Spleen (tissue), 11 donors: ENCODE data around the gene MFSD6L. TPM values are rescaled to one million over a fixed set of nuclear protein-coding genes. Genes with fewer than 3 reads are reported as not detected.
A peak's percentile ranks its signal among the peaks of the same experiment; 100 is the strongest.

Experiments used
- DNase-seq: peaks from one replicate; pipeline ENCODE4 v3.0.0-alpha.2; 2020
- H3K27ac ChIP-seq, 8 donors: fragments of 200-600 bp; sonication (generic) in 7 of 8; 1 replicate in 4 of 8; 2 replicates in 4 of 8; pipeline versions ENCODE4 v1.5.0 to v1.8.0; 2016 to 2021; ENCODE audit warnings: inconsistent platforms in 4 of 8, mild to moderate bottlenecking in 4 of 8, moderate library complexity in 1 of 8
- H3K27me3 ChIP-seq, 7 donors: fragments of 200-600 bp; sonication (generic) in 6 of 7; replicated peaks in 1 of 7; 1 replicate in 4 of 7; 2 replicates in 3 of 7; pipeline versions ENCODE4 v1.5.0 to v1.8.0; 2016 to 2021; ENCODE audit warnings: inconsistent platforms in 3 of 7, mild to moderate bottlenecking in 1 of 7
- H3K36me3 ChIP-seq, 6 donors: fragments of 200-600 bp; sonication (generic) in 5 of 6; 1 replicate in 4 of 6; 2 replicates in 2 of 6; pipeline versions ENCODE4 v1.5.0 to v1.8.0; 2016 to 2021; ENCODE audit warnings: inconsistent platforms in 2 of 6
- H3K4me1 ChIP-seq, 6 donors: fragments of 200-600 bp; sonication (generic) in 5 of 6; 1 replicate in 3 of 6; 2 replicates in 3 of 6; pipeline versions ENCODE4 v1.5.0 to v1.8.0; 2016 to 2021; ENCODE audit warnings: inconsistent platforms in 3 of 6
- H3K4me3 ChIP-seq, 8 donors: fragments of 200-600 bp; sonication (generic) in 7 of 8; 1 replicate in 4 of 8; 2 replicates in 4 of 8; pipeline versions ENCODE4 v1.5.0 to v1.8.0; 2016 to 2021; ENCODE audit warnings: inconsistent platforms in 4 of 8, mild to moderate bottlenecking in 4 of 8, moderate library complexity in 2 of 8
- H3K9me3 ChIP-seq, 8 donors: fragments of 200-600 bp; sonication (generic) in 7 of 8; 1 replicate in 4 of 8; 2 replicates in 4 of 8; pipeline versions ENCODE4 v1.5.0 to v1.8.0; 2016 to 2021; ENCODE audit warnings: inconsistent platforms in 4 of 8
- POLR2A ChIP-seq, 3 donors: fragments of 450-650 bp; IDR thresholded peaks; one replicate each; pipeline ENCODE4 v1.5.1; 2017; ENCODE audit warnings: antibody characterized with exemption in 3 of 3, mild to moderate bottlenecking in 1 of 3
- POLR2AphosphoS5 ChIP-seq, 3 donors: sonication (generic); formaldehyde crosslinking; IDR thresholded peaks; one replicate each; pipeline ENCODE4 v1.5.1; 2017; ENCODE audit warnings: antibody characterized with exemption in 3 of 3
- WGBS, 5 donors: extraction: QIAGEN DNeasy Blood & Tissue Kit in 3 of 5; methylation state at CpG; one replicate each; pipeline versions ENCODE4 v1.1.5 to v1.1.7; 2013 to 2018; 5-methylcytosine and 5-hydroxymethylcytosine counted together
- intact Hi-C: fragments of 100-400 bp; cut with DNase I; formaldehyde crosslinking; loops from one replicate; pipeline ENCODE4 v1.15.0; 2023; ENCODE audit warnings: low total_unique reads
- polyA plus RNA-seq, 3 donors: library from polyadenylated mRNA; stranded (reverse); fragments of 200-250 nt; gene quantifications; one replicate each; pipeline ENCODE4 v1.2.1, GENCODE V29; 2013
- total RNA-seq, 7 donors: library from RNA; depleted of rRNA in 3 of 7; stranded (reverse); fragments of >200 nt in 3 of 7; fragmentation: NEBNext Ultra II Directional in 4 of 7; extraction: Animal tissue kit (Norgen Biotek cat#: 25700) in 4 of 7; gene quantifications; one replicate each; pipeline versions ENCODE4 v1.1.0 to v1.2.1, GENCODE V29; 2016 to 2021
- TF ChIP-seq, protein P1 (sequence below), 11 experiments: fragments of 200-600 bp in 7 of 11; fragments of 450-650 bp in 4 of 11; sonication (generic) in 4 of 11; IDR thresholded peaks in 8 of 11; conservative IDR thresholded peaks in 3 of 11; 1 replicate in 7 of 11; 2 replicates in 4 of 11; pipeline versions ENCODE4 v1.4.0 to v1.8.0; 2016 to 2021; ENCODE audit warnings: antibody characterized with exemption in 11 of 11, inconsistent platforms in 4 of 11, mild to moderate bottlenecking in 1 of 11
- donor health status: healthy with polysubstance abuse.
- donor health status: DM: no; HTN: no; CAD: no; lungs with moderate emphysema.
- donor health status: DM: no; HTN: no; CAD: no.
- donor health status: Bipolar disorder and iron deficiency.
- donor health status: healthy.
- donor health status: DM: no; HTN: no; CAD: no.
- donor health status: DM: yes; HTN: yes; CAD: no.

Gene MFSD6L
- total and polyA plus RNA-seq, 10 donors, result 0.12 to 1.0 (median 0.37) TPM

DNA sequence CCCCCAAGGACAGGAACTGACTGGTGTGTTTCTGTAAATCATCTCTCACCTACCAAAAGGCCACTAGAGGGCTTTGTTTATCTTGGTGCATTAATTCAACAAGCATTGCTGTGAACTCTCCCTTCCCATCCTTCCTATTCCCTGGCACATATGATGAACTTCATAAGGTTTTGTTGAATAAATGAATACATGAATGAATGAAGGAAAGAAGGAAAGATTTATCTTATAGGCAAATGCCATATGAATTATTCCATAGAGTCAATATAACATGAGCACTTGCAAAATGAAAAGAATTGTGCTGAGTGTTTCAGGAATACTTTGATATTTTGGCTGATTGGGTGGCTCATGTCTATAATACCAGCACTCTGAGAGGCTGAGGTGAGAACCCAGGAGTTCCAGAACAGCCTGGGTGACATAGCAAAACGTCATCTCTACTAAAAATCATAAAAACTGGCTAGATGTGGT is 45.2 kb downstream of the MFSD6L start:
- Histone ChIP-seq H3K4me3 (no peak overlapping the region), H3K27ac (no peak overlapping the region), H3K36me3 (no peaks in the 10 kb centered on the region), H3K27me3 (peaks cover 0 to 49% (median 0%) of the 10 kb centered on the region in 7 donors), H3K9me3 (no peaks in the 10 kb centered on the region), H3K4me1 (no peaks in the 10 kb centered on the region)
- intact Hi-C loops, result no loop called here
- 36 to 55% (median 41%) methylated on average over 1 of the region's 1 CpG for WGBS, 5 donors
- TF ChIP-seq POLR2AphosphoS5 (IDR thresholded peaks at IDR 0.05), result no peak
- no peak for TF ChIP-seq POLR2A (IDR thresholded peaks at IDR 0.05)
- TF ChIP-seq, protein P1, sequence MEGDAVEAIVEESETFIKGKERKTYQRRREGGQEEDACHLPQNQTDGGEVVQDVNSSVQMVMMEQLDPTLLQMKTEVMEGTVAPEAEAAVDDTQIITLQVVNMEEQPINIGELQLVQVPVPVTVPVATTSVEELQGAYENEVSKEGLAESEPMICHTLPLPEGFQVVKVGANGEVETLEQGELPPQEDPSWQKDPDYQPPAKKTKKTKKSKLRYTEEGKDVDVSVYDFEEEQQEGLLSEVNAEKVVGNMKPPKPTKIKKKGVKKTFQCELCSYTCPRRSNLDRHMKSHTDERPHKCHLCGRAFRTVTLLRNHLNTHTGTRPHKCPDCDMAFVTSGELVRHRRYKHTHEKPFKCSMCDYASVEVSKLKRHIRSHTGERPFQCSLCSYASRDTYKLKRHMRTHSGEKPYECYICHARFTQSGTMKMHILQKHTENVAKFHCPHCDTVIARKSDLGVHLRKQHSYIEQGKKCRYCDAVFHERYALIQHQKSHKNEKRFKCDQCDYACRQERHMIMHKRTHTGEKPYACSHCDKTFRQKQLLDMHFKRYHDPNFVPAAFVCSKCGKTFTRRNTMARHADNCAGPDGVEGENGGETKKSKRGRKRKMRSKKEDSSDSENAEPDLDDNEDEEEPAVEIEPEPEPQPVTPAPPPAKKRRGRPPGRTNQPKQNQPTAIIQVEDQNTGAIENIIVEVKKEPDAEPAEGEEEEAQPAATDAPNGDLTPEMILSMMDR (IDR thresholded peaks at IDR 0.05 in 8 of 11, conservative IDR thresholded peaks at IDR 0.05 in 3 of 11), result peak in 6 of 11 experiments; percentile 14 to 36 (median 26)
- no peak for DNase-seq

DNA sequence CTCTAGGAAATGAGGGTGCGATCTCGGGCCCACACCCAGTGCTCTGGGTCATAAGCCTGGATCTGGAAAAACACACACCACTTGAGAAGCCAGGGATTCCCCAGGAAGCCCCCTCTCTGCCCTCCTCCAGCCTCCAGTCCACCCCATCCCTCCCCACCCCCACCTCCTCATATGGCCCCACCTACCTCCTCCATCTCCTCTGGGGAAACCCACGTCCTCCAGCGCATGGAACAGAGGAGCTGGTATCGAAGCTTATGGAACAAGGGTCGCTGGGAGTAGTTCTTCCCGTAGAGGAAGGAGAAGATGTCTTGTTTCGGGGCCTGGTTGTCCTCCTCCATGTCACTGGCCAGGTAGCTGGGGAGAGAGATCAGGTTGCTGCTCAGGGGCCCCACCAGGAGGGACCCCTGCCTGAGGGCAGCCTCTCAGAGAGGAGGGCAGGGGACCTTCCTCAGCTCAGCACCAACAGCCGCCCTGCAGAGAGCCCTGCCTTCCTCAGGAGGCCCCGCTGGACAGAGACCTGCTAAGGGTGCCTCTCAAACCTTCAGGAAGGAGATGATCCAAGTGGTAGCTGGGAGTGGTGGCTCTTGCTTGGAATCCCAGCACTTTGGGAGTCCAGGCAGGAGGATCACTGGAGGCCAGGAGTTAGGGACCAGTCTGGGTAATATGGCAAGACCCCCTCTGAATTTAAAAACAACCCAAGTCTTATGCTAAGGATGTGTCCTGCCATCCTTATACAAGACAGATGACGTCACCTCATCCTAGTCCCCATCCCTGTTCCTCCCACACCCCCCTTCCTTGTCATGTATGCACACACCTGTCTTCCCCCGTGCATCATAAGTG is 45.8 kb downstream of the MFSD6L start:
- no peak for TF ChIP-seq POLR2AphosphoS5 (IDR thresholded peaks at IDR 0.05)
- TF ChIP-seq, protein P1 (IDR thresholded peaks at IDR 0.05 in 8 of 11, conservative IDR thresholded peaks at IDR 0.05 in 3 of 11), result no peak
- no peak for TF ChIP-seq POLR2A (IDR thresholded peaks at IDR 0.05)
- WGBS, 5 donors, result 77 to 83% (median 81%) methylated on average over 11 to 12 of the region's 12 CpGs

DNA sequence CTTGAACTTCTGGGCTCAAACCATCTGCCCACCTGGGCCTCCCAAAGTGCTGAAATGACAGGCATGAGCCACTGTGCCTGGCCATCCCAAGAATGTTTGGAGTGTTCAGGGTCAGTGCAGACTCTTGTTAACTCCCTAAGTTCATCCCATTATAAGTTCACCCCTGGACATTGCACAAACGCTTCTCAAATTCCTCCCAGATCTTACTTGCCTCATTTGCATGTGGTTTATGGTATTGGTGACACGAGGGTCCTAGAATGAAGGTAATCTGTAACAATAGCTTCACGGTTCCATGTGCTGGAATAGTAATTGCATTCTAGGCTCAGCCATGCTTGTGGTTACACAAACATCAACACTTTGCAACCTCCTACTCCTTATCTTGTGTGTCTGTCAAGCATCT is 49.5 kb downstream of the MFSD6L start:
- Histone ChIP-seq H3K4me3 (no peak overlapping the region), H3K4me1 (peaks cover 0 to 19% (median 11%) of the 10 kb centered on the region in 6 donors), H3K27me3 (peaks cover 0 to 20% (median 0%) of the 10 kb centered on the region in 7 donors), H3K9me3 (no peaks in the 10 kb centered on the region), H3K36me3 (no peaks in the 10 kb centered on the region), H3K27ac (no peak overlapping the region)
- TF ChIP-seq, protein P1 (IDR thresholded peaks at IDR 0.05 in 8 of 11, conservative IDR thresholded peaks at IDR 0.05 in 3 of 11), result no peak
- no peak for TF ChIP-seq POLR2A (IDR thresholded peaks at IDR 0.05)
- no peak for TF ChIP-seq POLR2AphosphoS5 (IDR thresholded peaks at IDR 0.05)
- 59 to 85% (median 62%) methylated on average over 3 of the region's 3 CpGs for WGBS, 5 donors
- no peak for DNase-seq
- intact Hi-C loops, result loop anchor here (5.0 kb wide), 2 partner anchors 177 to 337 kb away; no protein-coding TSS in a partner anchor

More for the DNA sequence above, 45.8 kb downstream of the MFSD6L start:
- Histone ChIP-seq H3K36me3 (no peaks in the 10 kb centered on the region), H3K27ac (no peak overlapping the region), H3K4me1 (no peaks in the 10 kb centered on the region), H3K4me3 (no peak overlapping the region), H3K9me3 (no peaks in the 10 kb centered on the region), H3K27me3 (peaks cover 0 to 49% (median 0%) of the 10 kb centered on the region in 7 donors)
- intact Hi-C loops, result no loop called here
- no peak for DNase-seq

DNA sequence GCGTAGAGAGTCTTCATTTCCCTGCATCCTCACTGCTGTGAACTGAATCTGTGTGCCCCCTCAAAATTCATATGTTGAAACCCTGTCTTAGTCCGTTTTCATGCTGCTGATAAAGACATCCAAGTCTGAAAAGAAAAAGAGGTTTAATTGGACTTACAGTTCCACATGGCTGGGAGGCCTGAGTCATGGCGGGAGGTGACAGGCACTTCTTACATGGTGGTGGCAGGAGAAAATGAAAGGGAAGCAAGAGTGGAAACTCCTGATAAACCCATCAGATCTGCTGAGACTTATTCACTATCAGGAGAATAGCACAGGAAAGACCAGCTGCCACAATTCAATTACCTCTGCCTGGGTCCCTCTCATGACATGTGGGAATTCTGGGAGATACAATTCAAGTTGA is 51.4 kb downstream of the MFSD6L start:
- Histone ChIP-seq H3K4me1 (peaks cover 0 to 19% (median 11%) of the 10 kb centered on the region in 6 donors), H3K36me3 (no peaks in the 10 kb centered on the region), H3K27ac (no peak overlapping the region), H3K4me3 (no peak overlapping the region), H3K9me3 (no peaks in the 10 kb centered on the region), H3K27me3 (peaks cover 0 to 15% (median 0%) of the 10 kb centered on the region in 7 donors)
- TF ChIP-seq, protein P1 (IDR thresholded peaks at IDR 0.05 in 8 of 11, conservative IDR thresholded peaks at IDR 0.05 in 3 of 11), result no peak
- TF ChIP-seq POLR2A (IDR thresholded peaks at IDR 0.05) (no peak), POLR2AphosphoS5 (IDR thresholded peaks at IDR 0.05) (no peak)
- DNase-seq, result no peak
- intact Hi-C loops, result loop anchor here (5.0 kb wide), 2 partner anchors 175 to 335 kb away; no protein-coding TSS in a partner anchor
- 86 to 92% (median 91%) methylated on average over 3 of the region's 3 CpGs for WGBS, 5 donors
